SK-N-SH (cell line): ENCODE measurements around the gene PSMA1. TPM values are rescaled to one million over a fixed set of nuclear protein-coding genes. Genes with fewer than 3 reads are reported as not detected.

Experiments used
- CTCF ChIA-PET: fragments of 300-600, 350-600 bp; formaldehyde crosslinking; extraction: SDS; loops from one replicate; lab custom pipeline; 2021; lab: Yijun Ruan, JAX
- POLR2A ChIA-PET: fragments of 350-600 bp; sonication (Branson Sonifier 250); formaldehyde crosslinking; extraction: SDS; loops from one replicate; lab custom pipeline; 2020; ENCODE audit warnings: antibody characterized with exemption, inconsistent platforms; lab: Yijun Ruan, JAX
- DNase-seq: peaks from one replicate; pipeline ENCODE4 v3.0.0; 2012
- H2AFZ ChIP-seq: fragments of 200-600 bp; sonication (generic); 2 replicates; pipeline ENCODE4 v1.8.1; 2016; ENCODE audit warnings: antibody characterized with exemption, mild to moderate bottlenecking, low read depth
- H3F3A ChIP-seq: fragments of 200-600 bp; sonication (generic); replicated peaks from 2 replicates; pipeline ENCODE3; 2016; ENCODE audit warnings: antibody characterized with exemption, mild to moderate bottlenecking; ENCODE audit not compliant: insufficient read depth
- H3K27ac ChIP-seq, 2 experiments: fragments of 200-500 bp in 1 of 2; fragments of 200-600 bp in 1 of 2; sonication (Bioruptor generic) in 1 of 2; sonication (generic), shearing (Covaris generic) in 1 of 2; 2 replicates each; pipeline versions ENCODE4 v1.5.1 to v1.6.1; 2014 to 2016; ENCODE audit warnings: low read depth in 2 of 2, inconsistent platforms in 1 of 2, low read length in 1 of 2, mild to moderate bottlenecking in 1 of 2, mixed read lengths in 1 of 2
- H3K27me3 ChIP-seq: fragments of 200-600 bp; sonication (generic), shearing (Covaris generic); 2 replicates; pipeline ENCODE4 v1.6.1; 2016; ENCODE audit warnings: mixed run types; ENCODE audit not compliant: insufficient read depth
- H3K36me3 ChIP-seq, 2 experiments: fragments of 200-500 bp in 1 of 2; fragments of 200-600 bp in 1 of 2; sonication (Bioruptor generic) in 1 of 2; sonication (generic) in 1 of 2; replicated peaks in 1 of 2; 2 replicates each; pipeline versions ENCODE3 to v1.5.1; 2014 to 2016; ENCODE audit warnings: low read length in 1 of 2, mild to moderate bottlenecking in 1 of 2; ENCODE audit not compliant: insufficient read depth in 2 of 2, control insufficient read depth in 1 of 2
- H3K4me1 ChIP-seq, 2 experiments: fragments of 200-500 bp in 1 of 2; fragments of 200-600 bp in 1 of 2; sonication (Bioruptor generic) in 1 of 2; sonication (generic), shearing (Covaris generic) in 1 of 2; 2 replicates each; pipeline versions ENCODE4 v1.5.1 to v1.6.1; 2014 to 2016; ENCODE audit warnings: low read depth in 1 of 2, low read length in 1 of 2, mixed run types in 1 of 2; ENCODE audit not compliant: insufficient read depth in 2 of 2, control insufficient read depth in 1 of 2
- H3K4me2 ChIP-seq: fragments of 200-600 bp; sonication (generic), shearing (Covaris generic); 2 replicates; pipeline ENCODE4 v1.6.1; 2017; ENCODE audit warnings: mixed run types
- H3K4me3 ChIP-seq, 2 experiments: fragments of 200-500 bp in 1 of 2; fragments of 200-600 bp in 1 of 2; sonication (Bioruptor generic) in 1 of 2; sonication (generic), shearing (Covaris generic) in 1 of 2; 2 replicates each; pipeline versions ENCODE4 v1.5.1 to v1.8.1; 2014 to 2016; ENCODE audit warnings: low read depth in 2 of 2, inconsistent platforms in 1 of 2, low read length in 1 of 2, mild to moderate bottlenecking in 1 of 2, mixed read lengths in 1 of 2, moderate library complexity in 1 of 2
- H3K79me2 ChIP-seq: fragments of 200-600 bp; sonication (generic); 2 replicates; pipeline ENCODE4 v1.8.1; 2017; ENCODE audit warnings: mild to moderate bottlenecking; ENCODE audit not compliant: insufficient read depth
- H3K9ac ChIP-seq: fragments of 200-600 bp; sonication (generic); 2 replicates; pipeline ENCODE4 v1.6.1; 2017; ENCODE audit warnings: mixed run types
- H3K9me2 ChIP-seq: fragments of 200-600 bp; sonication (generic); 2 replicates; pipeline ENCODE4 v1.6.1; 2017; ENCODE audit warnings: mixed run types
- H3K9me3 ChIP-seq: fragments of 200-600 bp; sonication (generic); 2 replicates; pipeline ENCODE4 v1.6.1; 2017; ENCODE audit warnings: mixed run types, mild to moderate bottlenecking, moderate library complexity
- H4K20me1 ChIP-seq: fragments of 200-600 bp; sonication (generic); 2 replicates; pipeline ENCODE4 v1.6.1; 2017; ENCODE audit warnings: mild to moderate bottlenecking, mixed run types; ENCODE audit not compliant: insufficient read depth
- CTCF ChIP-seq: fragments of 200-600 bp; sonication (generic); IDR thresholded peaks from 2 replicates; pipeline ENCODE4 v1.6.1; 2017; ENCODE audit warnings: antibody characterized with exemption, mild to moderate bottlenecking, moderate library complexity
- MEF2A ChIP-seq: IDR thresholded peaks from 2 replicates; pipeline ENCODE4 v1.4.0; 2012; ENCODE audit warnings: low read depth, borderline replicate concordance
- MXI1 ChIP-seq: IDR thresholded peaks from 2 replicates; pipeline ENCODE4 v1.6.1; 2012; ENCODE audit warnings: mild to moderate bottlenecking, low read depth, low read length, improper control_type of control experiment
- NRF1 ChIP-seq: IDR thresholded peaks from 2 replicates; pipeline ENCODE4 v1.6.1; 2012; ENCODE audit warnings: low read depth, mild to moderate bottlenecking, low read length
- REST ChIP-seq: IDR thresholded peaks from 2 replicates; pipeline ENCODE4 v1.6.1; 2012; ENCODE audit warnings: mild to moderate bottlenecking, low read depth, low read length, moderate library complexity
- TEAD4 ChIP-seq: IDR thresholded peaks from 2 replicates; pipeline ENCODE4 v1.4.0; 2012; ENCODE audit warnings: mild to moderate bottlenecking, borderline replicate concordance; ENCODE audit not compliant: insufficient read depth
- USF2 ChIP-seq: fragments of 150-350 bp; IDR thresholded peaks from 2 replicates; pipeline ENCODE4 v1.6.1; 2017; ENCODE audit warnings: antibody characterized with exemption, low read length, low read depth, borderline replicate concordance
- ZBTB33 ChIP-seq: IDR thresholded peaks from 2 replicates; pipeline ENCODE4 v1.4.0; 2012; ENCODE audit warnings: low read depth, borderline replicate concordance
- WGBS: methylation state at CpG from one replicate; pipeline ENCODE4 v1.1.6; 2017; ENCODE audit warnings: low lambda C conversion rate; 5-methylcytosine and 5-hydroxymethylcytosine counted together
- polyA plus RNA-seq, 3 experiments: library from polyadenylated mRNA; depleted of rRNA; stranded (reverse); fragments of >200 nt; gene quantifications; 2 replicates each; pipeline ENCODE4 v1.2.3, GENCODE V29; 2012

PSMA1 gene
- polyA plus RNA-seq, 1 of the 3 experiments (the other 2 are of a cell fraction), result 166 TPM

DNA sequence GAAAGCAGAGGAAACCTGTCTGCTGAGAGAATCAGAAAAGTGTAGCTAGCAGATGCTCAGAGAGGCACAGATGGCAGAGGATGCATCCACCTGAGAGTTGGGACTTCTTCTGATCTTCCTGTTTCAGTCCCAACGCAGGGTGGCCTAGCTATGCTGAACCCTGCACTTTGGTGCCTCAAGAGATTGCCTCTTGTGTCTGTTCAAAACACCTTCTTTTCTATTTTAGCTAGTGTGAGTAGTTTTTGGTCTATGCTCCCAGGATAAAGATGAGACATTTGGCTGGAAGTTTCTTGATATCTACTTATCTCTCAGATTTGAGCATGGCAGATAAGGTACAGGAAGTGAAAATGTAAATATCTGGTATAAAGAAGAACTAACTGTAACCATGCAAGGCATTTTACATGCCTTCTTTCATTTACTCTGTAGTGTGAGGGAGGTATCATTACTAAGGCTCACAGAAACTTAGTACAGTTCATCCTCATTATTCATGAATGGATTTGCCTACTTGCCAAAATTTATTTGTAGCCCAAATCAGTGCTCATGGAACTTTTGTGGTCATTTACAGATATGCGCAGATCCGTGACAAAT is 47.0 kb upstream of the PSMA1 start (continued):
- no peak for TF ChIP-seq USF2
- TF ChIP-seq MXI1, result no peak
- TF ChIP-seq MEF2A, result no peak
- TF ChIP-seq, all 33 proteins: peak for 0

DNA sequence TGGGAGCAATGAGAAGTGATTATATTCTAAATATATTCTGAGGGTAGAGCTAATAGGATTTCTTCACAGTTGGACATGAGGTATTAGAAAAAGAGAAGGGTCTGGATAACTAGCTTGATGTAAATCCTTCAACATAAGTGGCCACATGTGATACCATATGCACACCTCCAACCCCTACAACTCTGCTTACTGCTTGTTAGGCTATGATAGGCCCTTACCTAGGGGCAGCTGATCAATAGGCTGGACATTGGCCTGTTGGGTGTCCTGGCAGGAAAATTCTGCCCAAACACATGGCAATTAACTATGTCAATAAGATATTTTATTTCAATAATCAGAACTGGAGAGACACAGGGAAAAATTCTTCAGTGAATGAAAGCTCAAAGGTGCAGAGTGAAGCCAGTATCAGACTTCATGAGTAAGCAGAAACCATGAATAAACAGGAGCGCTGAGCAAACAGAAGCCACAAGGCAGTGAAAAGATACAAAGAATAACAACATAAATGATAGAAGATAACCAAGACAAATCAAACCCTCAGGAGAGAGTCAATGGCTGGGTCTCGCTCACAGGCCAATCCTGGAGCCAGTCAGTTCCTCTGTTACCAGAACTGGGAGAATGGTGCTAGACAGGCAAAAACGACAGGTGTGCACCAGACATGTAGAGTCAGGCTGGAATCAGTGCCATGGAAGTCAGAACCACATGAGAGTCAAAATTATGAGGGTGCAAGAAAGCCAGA is 46.3 kb upstream of the PSMA1 start:
- TF ChIP-seq TEAD4, result no peak
- no peak for TF ChIP-seq USF2
- no peak for TF ChIP-seq NRF1
- no peak for TF ChIP-seq ZBTB33
- TF ChIP-seq CTCF, result no peak
- no peak for TF ChIP-seq REST
- H3K9ac ChIP-seq, result no peak overlapping the region
- peaks cover 0 to 1% of the 10 kb centered on the region in 2 experiments; a peak in 1 of 4 replicates for H3K4me1 ChIP-seq
- no peaks in the 10 kb centered on the region for H4K20me1 ChIP-seq
- no peaks in the 10 kb centered on the region for H3K9me3 ChIP-seq
- no peak overlapping the region for H3K27ac ChIP-seq
- WGBS, result 46% methylated on average over 3 of the region's 3 CpGs
- ChIA-PET CTCF (no interaction called here), POLR2A (no interaction called here)
- no peak overlapping the region for H3K4me2 ChIP-seq
- no peak for DNase-seq
- H3K36me3 ChIP-seq, result no peaks in the 10 kb centered on the region
- no peaks in the 10 kb centered on the region for H3K27me3 ChIP-seq
- H2AFZ ChIP-seq, result no peak overlapping the region
- no peaks in the 10 kb centered on the region for H3K79me2 ChIP-seq
- H3K9me2 ChIP-seq, result no peaks in the 10 kb centered on the region
- H3K4me3 ChIP-seq, result no peak overlapping the region
- H3F3A ChIP-seq, result no peaks in the 10 kb centered on the region
